Mononuclear cell (primary cell): ENCODE data around the gene CLMP. TPM values are rescaled to one million over a fixed set of nuclear protein-coding genes. Genes with fewer than 3 reads are reported as not detected.

ENCODE experiments used
- H3K27me3 ChIP-seq: 2 replicates; pipeline ENCODE4 v1.6.0; 2011; ENCODE audit warnings: low read length, control low read depth; ENCODE audit not compliant: insufficient read depth
- H3K4me1 ChIP-seq: 2 replicates; pipeline ENCODE4 v1.5.1; 2011; ENCODE audit warnings: mild to moderate bottlenecking, low read length, control low read depth; ENCODE audit not compliant: insufficient read depth
- H3K4me3 ChIP-seq: 2 replicates; pipeline ENCODE4 v1.5.1; 2011; ENCODE audit warnings: mild to moderate bottlenecking, low read length, moderate library complexity
- H3K9me3 ChIP-seq: 2 replicates; pipeline ENCODE4 v1.5.1; 2011; ENCODE audit warnings: low read depth, mild to moderate bottlenecking, control low read depth, low read length
- total RNA-seq: library from RNA; depleted of rRNA; stranded (reverse); fragments of >200 nt; gene quantifications from one replicate; pipeline ENCODE4 v1.2.3, GENCODE V29; 2012

The CLMP gene
- total RNA-seq, 1 donor: 0.10 TPM

GRCh38 chr11:123047266-123047946 lies 147.6 kb downstream of the CLMP start:
- H3K27me3 ChIP-seq: no peaks in the 10 kb centered on the region
- H3K9me3 ChIP-seq: no peaks in the 10 kb centered on the region
- H3K4me1 ChIP-seq: no peaks in the 10 kb centered on the region
- H3K4me3 ChIP-seq: no peak overlapping the region

- Histone ChIP-seq H3K4me1 (no peaks in the 10 kb centered on the region), H3K9me3 (no peaks in the 10 kb centered on the region), H3K4me3 (no peak overlapping the region), H3K27me3 (no peaks in the 10 kb centered on the region)
Observed at GRCh38 chr11:123046473-123047259, 148.4 kb downstream of the CLMP start.

GRCh38 chr11:123045101-123045500 lies 149.9 kb downstream of the CLMP start:
- no peaks in the 10 kb centered on the region for H3K27me3 ChIP-seq
- no peak overlapping the region for H3K4me3 ChIP-seq
- H3K9me3 ChIP-seq: no peaks in the 10 kb centered on the region
- no peaks in the 10 kb centered on the region for H3K4me1 ChIP-seq

- Histone ChIP-seq H3K27me3 (no peaks in the 10 kb centered on the region), H3K9me3 (no peaks in the 10 kb centered on the region), H3K4me1 (no peaks in the 10 kb centered on the region), H3K4me3 (no peak overlapping the region)
Observed at GRCh38 chr11:123041185-123041584, 153.9 kb downstream of the CLMP start.

- H3K27me3 ChIP-seq: no peaks in the 10 kb centered on the region
- no peaks in the 10 kb centered on the region for H3K4me1 ChIP-seq
- no peaks in the 10 kb centered on the region for H3K9me3 ChIP-seq
- H3K4me3 ChIP-seq: no peak overlapping the region
Observed at GRCh38 chr11:123040111-123040432, 155.0 kb downstream of the CLMP start.

GRCh38 chr11:123035831-123036230 lies 159.2 kb downstream of the CLMP start:
- H3K27me3 ChIP-seq: no peaks in the 10 kb centered on the region
- no peak overlapping the region for H3K4me3 ChIP-seq
- no peaks in the 10 kb centered on the region for H3K9me3 ChIP-seq
- H3K4me1 ChIP-seq: peaks cover 5% of the 10 kb centered on the region

GRCh38 chr11:123034597-123034996 lies 160.5 kb downstream of the CLMP start:
- H3K4me1 ChIP-seq: peaks cover 5% of the 10 kb centered on the region
- H3K9me3 ChIP-seq: no peaks in the 10 kb centered on the region
- no peak overlapping the region for H3K4me3 ChIP-seq
- no peaks in the 10 kb centered on the region for H3K27me3 ChIP-seq

- H3K9me3 ChIP-seq: no peaks in the 10 kb centered on the region
- H3K4me1 ChIP-seq: peaks cover 5% of the 10 kb centered on the region
- no peak overlapping the region for H3K4me3 ChIP-seq
- no peaks in the 10 kb centered on the region for H3K27me3 ChIP-seq
Observed at GRCh38 chr11:123033895-123034294, 161.2 kb downstream of the CLMP start.

- H3K27me3 ChIP-seq: no peaks in the 10 kb centered on the region
- no peak overlapping the region for H3K4me3 ChIP-seq
- H3K4me1 ChIP-seq: peaks cover 9% of the 10 kb centered on the region
- no peaks in the 10 kb centered on the region for H3K9me3 ChIP-seq
Observed at GRCh38 chr11:123030517-123030916, 164.5 kb downstream of the CLMP start.

- Histone ChIP-seq H3K27me3 (no peaks in the 10 kb centered on the region), H3K4me3 (no peak overlapping the region), H3K9me3 (no peaks in the 10 kb centered on the region), H3K4me1 (peaks cover 1% of the 10 kb centered on the region)
Observed at GRCh38 chr11:123020968-123021367, 174.1 kb downstream of the CLMP start.

Other genes starting within 250 kb of the CLMP start
- not detected for gene BSX, start 213.4 kb downstream of the CLMP start, total RNA-seq
- 1,405 TPM for gene HSPA8, start 133.1 kb downstream of the CLMP start, total RNA-seq
- 7.1 TPM for gene GRAMD1B, start 235.0 kb upstream of the CLMP start, total RNA-seq